Mesenchymal stem cell (in vitro differentiated cells and primary cell): ENCODE results near the gene GUCA1C. TPM values are rescaled to one million over a fixed set of nuclear protein-coding genes. Genes with fewer than 3 reads are reported as not detected.

Experiments
- DNase-seq: peaks from one replicate; pipeline ENCODE4 v3.0.0-alpha.2; 2013
- H2AFZ ChIP-seq: one replicate; pipeline ENCODE4 v1.6.1; 2013; ENCODE audit warnings: low read depth, mild to moderate bottlenecking, control low read depth, inconsistent platforms, low read length, moderate library complexity
- H2AK5ac ChIP-seq: 2 replicates; pipeline ENCODE4 v1.6.1; 2013; ENCODE audit warnings: low read length, moderate library complexity, mild to moderate bottlenecking, inconsistent platforms; ENCODE audit not compliant: severe bottlenecking
- H2BK120ac ChIP-seq: one replicate; pipeline ENCODE4 v1.6.1; 2013; ENCODE audit warnings: low read depth, mild to moderate bottlenecking, inconsistent platforms, low read length, moderate library complexity
- H2BK12ac ChIP-seq, 2 experiments: one replicate each; pipeline ENCODE4 v1.6.1; 2013; ENCODE audit warnings: inconsistent platforms in 2 of 2, low read length in 2 of 2, mild to moderate bottlenecking in 2 of 2, moderate library complexity in 2 of 2, control low read depth in 1 of 2
- H2BK15ac ChIP-seq: one replicate; pipeline ENCODE4 v1.6.1; 2013; ENCODE audit warnings: mild to moderate bottlenecking, low read depth, inconsistent platforms; ENCODE audit not compliant: poor library complexity, severe bottlenecking
- H2BK5ac ChIP-seq: 2 replicates; pipeline ENCODE4 v1.6.1; 2013; ENCODE audit warnings: low read depth, mild to moderate bottlenecking, low read length, control low read depth, inconsistent platforms; ENCODE audit not compliant: poor library complexity, severe bottlenecking
- H3K14ac ChIP-seq, 2 experiments: one replicate each; pipeline ENCODE4 v1.6.1; 2013; ENCODE audit warnings: inconsistent platforms in 2 of 2, low read length in 2 of 2, control low read depth in 1 of 2, mild to moderate bottlenecking in 1 of 2, moderate library complexity in 1 of 2
- H3K18ac ChIP-seq, 2 experiments: one replicate each; pipeline ENCODE4 v1.6.1; 2013; ENCODE audit warnings: inconsistent platforms in 2 of 2, low read length in 2 of 2, control low read depth in 1 of 2, low read depth in 1 of 2, mild to moderate bottlenecking in 1 of 2
- H3K23ac ChIP-seq, 2 experiments: one replicate each; pipeline ENCODE4 v1.6.1; 2013; ENCODE audit warnings: inconsistent platforms in 2 of 2, low read length in 2 of 2, mild to moderate bottlenecking in 2 of 2, moderate library complexity in 2 of 2, control low read depth in 1 of 2
- H3K27ac ChIP-seq: 2 replicates; pipeline ENCODE4 v1.5.1; 2013; ENCODE audit warnings: mild to moderate bottlenecking, moderate library complexity, low read length, control low read depth, inconsistent platforms; ENCODE audit not compliant: poor library complexity, severe bottlenecking
- H3K27me3 ChIP-seq, 2 experiments: 2 replicates each; pipeline versions ENCODE4 v1.6.1 to v1.7.0; 2013; ENCODE audit warnings: low read length in 2 of 2, mild to moderate bottlenecking in 2 of 2, moderate library complexity in 2 of 2, control low read depth in 1 of 2, inconsistent platforms in 1 of 2; ENCODE audit not compliant: control insufficient read depth in 1 of 2, insufficient read depth in 1 of 2
- H3K36me3 ChIP-seq, 2 experiments: 2 replicates each; pipeline versions ENCODE4 v1.6.1 to v1.7.0; 2013; ENCODE audit warnings: low read length in 2 of 2, control low read depth in 1 of 2, inconsistent platforms in 1 of 2, low read depth in 1 of 2, mild to moderate bottlenecking in 1 of 2; ENCODE audit not compliant: insufficient read depth in 2 of 2, control insufficient read depth in 1 of 2
- H3K4ac ChIP-seq, 2 experiments: one replicate each; pipeline ENCODE4 v1.6.1; 2013; ENCODE audit warnings: inconsistent platforms in 2 of 2, low read length in 2 of 2, mild to moderate bottlenecking in 2 of 2, moderate library complexity in 2 of 2, control low read depth in 1 of 2, low read depth in 1 of 2
- H3K4me1 ChIP-seq: 2 replicates; pipeline ENCODE4 v1.6.1; 2013; ENCODE audit warnings: low read depth, low read length, control low read depth; ENCODE audit not compliant: control insufficient read depth, insufficient read depth
- H3K4me2 ChIP-seq: 2 replicates; pipeline ENCODE4 v1.6.1; 2013; ENCODE audit warnings: low read length, mild to moderate bottlenecking, inconsistent platforms; ENCODE audit not compliant: poor library complexity, severe bottlenecking
- H3K4me3 ChIP-seq, 2 experiments: 2 replicates each; pipeline versions ENCODE4 v1.5.1 to v1.7.0; 2013; ENCODE audit warnings: low read length in 2 of 2, mild to moderate bottlenecking in 2 of 2, control low read depth in 1 of 2, low read depth in 1 of 2; ENCODE audit not compliant: insufficient read depth in 1 of 2
- H3K79me1 ChIP-seq: replicated peaks from 2 replicates; pipeline ENCODE4 v1.6.1; 2013; ENCODE audit warnings: mild to moderate bottlenecking, control low read depth, low read length, inconsistent platforms; ENCODE audit not compliant: poor library complexity, severe bottlenecking
- H3K9ac ChIP-seq: 2 replicates; pipeline ENCODE4 v1.7.0; 2013; ENCODE audit warnings: mild to moderate bottlenecking, low read length, moderate library complexity
- H3K9me3 ChIP-seq: 2 replicates; pipeline ENCODE4 v1.7.0; 2013; ENCODE audit warnings: mild to moderate bottlenecking, low read length; ENCODE audit not compliant: control insufficient read depth
- H4K8ac ChIP-seq: one replicate; pipeline ENCODE4 v1.6.1; 2013; ENCODE audit warnings: inconsistent platforms, mild to moderate bottlenecking, low read length, moderate library complexity
- H4K91ac ChIP-seq: one replicate; pipeline ENCODE4 v1.6.1; 2013; ENCODE audit warnings: mild to moderate bottlenecking, low read length, inconsistent platforms
- WGBS: methylation state at CpG from one replicate; pipeline ENCODE4 v1.1.7; 2013; ENCODE audit warnings: mixed read lengths; 5-methylcytosine and 5-hydroxymethylcytosine counted together
- polyA plus RNA-seq, 2 experiments: library from polyadenylated mRNA; stranded (reverse); fragments of 200-250 nt; gene quantifications; one replicate each; pipeline ENCODE4 v1.2.3, GENCODE V29; 2013

Gene GUCA1C, protein sequence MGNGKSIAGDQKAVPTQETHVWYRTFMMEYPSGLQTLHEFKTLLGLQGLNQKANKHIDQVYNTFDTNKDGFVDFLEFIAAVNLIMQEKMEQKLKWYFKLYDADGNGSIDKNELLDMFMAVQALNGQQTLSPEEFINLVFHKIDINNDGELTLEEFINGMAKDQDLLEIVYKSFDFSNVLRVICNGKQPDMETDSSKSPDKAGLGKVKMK
- polyA plus RNA-seq (2013, experiment 1 of 2): not detected
- not detected for polyA plus RNA-seq (2013, experiment 2 of 2)

GRCh38 chr3:108953700-108954099, at the start of gene GUCA1C:
Gene GUCA1C, minus strand, starts transcription at chr3:108953879. Its CDS starts 117 bp downstream, at chr3:108953762.
- H3K4me2 ChIP-seq: no peak within 1 kb of the TSS

DNA sequence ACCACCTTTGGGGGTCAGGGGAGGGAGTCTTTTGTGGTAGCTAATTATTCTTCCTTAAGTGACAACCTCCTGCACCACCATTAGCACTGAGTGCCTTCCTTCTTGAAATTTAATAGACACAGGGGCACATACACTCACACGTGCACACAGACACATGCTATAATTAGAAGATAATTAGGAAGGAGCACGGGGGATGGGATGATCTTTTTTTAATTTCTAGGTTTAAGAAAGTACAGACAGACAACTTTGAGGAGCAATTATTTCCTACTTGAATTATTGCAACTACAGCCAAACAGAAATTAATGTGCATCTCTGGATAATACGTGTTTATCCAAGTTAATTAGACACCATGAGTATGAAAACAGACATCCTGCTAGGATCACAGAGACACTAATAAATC, 44.8 kb upstream of the GUCA1C start:
- H3K23ac ChIP-seq: no peak overlapping the region
- WGBS: 94% methylated on average over 1 of the region's 3 CpGs
- H2BK12ac ChIP-seq: no peak overlapping the region
- no peak overlapping the region for H3K18ac ChIP-seq
- no peak overlapping the region for H2BK120ac ChIP-seq
- H3K4me3 ChIP-seq: no peak overlapping the region
- no peak overlapping the region for H4K91ac ChIP-seq
- no peak overlapping the region for H2BK5ac ChIP-seq
- no peaks in the 10 kb centered on the region for H3K27me3 ChIP-seq
- no peak overlapping the region for H2AK5ac ChIP-seq
- no peaks in the 10 kb centered on the region for H3K9me3 ChIP-seq
- H3K4me2 ChIP-seq: no peak overlapping the region
- H3K36me3 ChIP-seq: no peaks in the 10 kb centered on the region
- H4K8ac ChIP-seq: no peak overlapping the region
- no peak overlapping the region for H3K14ac ChIP-seq
- H2AFZ ChIP-seq: no peak overlapping the region
- no peak for DNase-seq
- H3K4me1 ChIP-seq: no peaks in the 10 kb centered on the region
- H3K27ac ChIP-seq: no peak overlapping the region
- no peak overlapping the region for H3K4ac ChIP-seq
- no peak overlapping the region for H3K9ac ChIP-seq
- no peak overlapping the region for H2BK15ac ChIP-seq
- no peaks in the 10 kb centered on the region for H3K79me1 ChIP-seq

More at GRCh38 chr3:108953700-108954099, at the start of gene GUCA1C:
- Histone ChIP-seq H3K23ac (no peak within 1 kb of the TSS), H3K27me3 (no peaks in the 10 kb centered on the region), H2AK5ac (peak within 1 kb of the TSS; percentile 84), H2BK120ac (no peak within 1 kb of the TSS), H3K18ac (no peak within 1 kb of the TSS), H4K8ac (no peak within 1 kb of the TSS), H3K9ac (no peak within 1 kb of the TSS), H3K36me3 (no peaks in the 10 kb centered on the region), H2AFZ (no peak within 1 kb of the TSS), H3K4ac (no peak within 1 kb of the TSS), H3K14ac (no peak within 1 kb of the TSS), H3K27ac (peak within 1 kb of the TSS; percentile 88), H3K79me1 (no peaks in the 10 kb centered on the region), H4K91ac (no peak within 1 kb of the TSS), H3K4me1 (no peaks in the 10 kb centered on the region), H3K9me3 (no peaks in the 10 kb centered on the region), H2BK15ac (no peak within 1 kb of the TSS), H2BK5ac (peak within 1 kb of the TSS; percentile 35), H2BK12ac (no peak within 1 kb of the TSS), H3K4me3 (no peak within 1 kb of the TSS)
- 100% methylated on average over 1 of the region's 1 CpG for WGBS
- no peak for DNase-seq

DNA sequence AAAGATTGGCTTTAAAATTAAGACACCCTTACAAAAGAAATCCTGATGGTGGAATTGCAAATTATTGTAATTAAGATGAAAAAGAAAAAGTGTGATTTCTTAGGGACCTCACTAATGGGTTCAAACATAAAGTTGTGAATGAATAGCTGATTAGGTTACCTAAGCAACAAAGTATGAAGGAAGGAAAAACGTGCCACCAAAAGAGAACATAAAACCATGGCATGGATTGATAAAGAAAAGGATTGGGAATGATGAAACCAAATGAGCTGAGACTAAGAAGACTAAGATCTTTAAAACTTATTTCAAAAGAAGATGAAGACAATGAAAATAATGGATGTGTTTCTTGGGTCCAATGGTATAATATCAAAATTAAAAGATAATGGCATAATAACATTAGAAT, 32.2 kb upstream of the GUCA1C start:
- Histone ChIP-seq H2AFZ (no peak overlapping the region), H3K4me3 (no peak overlapping the region), H2BK15ac (no peak overlapping the region), H3K4me2 (no peak overlapping the region), H3K27ac (no peak overlapping the region), H3K79me1 (no peaks in the 10 kb centered on the region), H2AK5ac (no peak overlapping the region), H4K91ac (no peak overlapping the region), H3K4ac (no peak overlapping the region), H2BK12ac (no peak overlapping the region), H4K8ac (no peak overlapping the region), H3K14ac (no peak overlapping the region), H3K4me1 (no peaks in the 10 kb centered on the region), H3K36me3 (no peaks in the 10 kb centered on the region), H3K23ac (no peak overlapping the region), H3K18ac (no peak overlapping the region), H3K9ac (no peak overlapping the region), H2BK5ac (no peak overlapping the region), H3K27me3 (no peaks in the 10 kb centered on the region), H2BK120ac (no peak overlapping the region), H3K9me3 (no peaks in the 10 kb centered on the region)
- no peak for DNase-seq
- WGBS: 0% methylated on average over 1 of the region's 1 CpG

- Histone ChIP-seq H3K23ac (no peak overlapping the region), H3K27ac (no peak overlapping the region), H4K91ac (no peak overlapping the region), H3K9me3 (no peaks in the 10 kb centered on the region), H2BK120ac (no peak overlapping the region), H2AK5ac (no peak overlapping the region), H3K4me1 (no peaks in the 10 kb centered on the region), H2AFZ (no peak overlapping the region), H3K9ac (no peak overlapping the region), H3K4me3 (no peak overlapping the region), H4K8ac (no peak overlapping the region), H3K36me3 (no peaks in the 10 kb centered on the region), H2BK15ac (no peak overlapping the region), H3K79me1 (no peaks in the 10 kb centered on the region), H3K4me2 (no peak overlapping the region), H2BK5ac (no peak overlapping the region), H2BK12ac (no peak overlapping the region), H3K4ac (no peak overlapping the region), H3K27me3 (no peaks in the 10 kb centered on the region), H3K18ac (no peak overlapping the region), H3K14ac (no peak overlapping the region)
- WGBS: 100% methylated on average over 1 of the region's 1 CpG
- no peak for DNase-seq
These were observed 29.4 kb upstream of the GUCA1C start for GRCh38 chr3:108983051-108983450.
